ENCODE results near the gene SOCS1.
"Not testable (repeated sequence)": the region's sequence is repeated elsewhere in the genome, so short reads cannot be mapped to it uniquely, and the experiment has no call there.

SOCS1 gene

DNA sequence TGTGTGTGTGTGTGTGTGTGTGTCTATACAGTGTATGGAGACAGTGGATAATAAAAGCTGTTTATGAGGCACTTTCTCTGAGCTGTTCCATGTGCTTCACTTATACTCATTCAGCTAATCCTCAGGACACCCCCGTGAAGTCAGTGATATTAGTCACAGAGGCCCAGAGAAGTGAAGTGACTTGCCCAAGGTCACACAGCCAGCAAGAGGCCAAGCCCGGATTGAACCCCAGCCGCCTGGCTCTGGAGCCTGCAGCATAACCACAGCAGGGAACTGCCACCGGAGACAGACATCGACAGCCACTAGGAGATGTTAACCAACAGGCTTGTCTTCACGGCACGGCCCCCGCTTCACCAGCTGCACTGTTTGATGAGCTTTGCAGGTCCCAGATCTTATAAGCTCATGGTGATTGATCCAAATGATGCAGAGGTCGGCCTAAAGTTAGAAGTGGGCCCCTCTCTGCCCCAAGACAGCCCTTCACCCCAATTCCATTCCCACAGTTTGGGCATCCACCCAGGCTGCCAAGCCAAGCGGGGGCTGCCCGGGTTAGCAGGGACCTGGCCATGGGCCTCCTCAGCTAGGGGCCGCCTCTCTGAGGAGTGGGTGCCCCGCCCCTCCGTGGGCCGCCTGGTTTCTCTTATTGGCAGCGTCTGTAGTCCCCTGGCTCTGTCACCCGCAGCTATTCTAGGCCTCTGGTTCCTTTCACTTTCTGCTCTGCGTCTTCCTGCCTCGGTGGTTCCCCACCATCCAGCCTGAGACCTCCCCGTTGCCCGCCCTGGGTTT is 30.9 kb downstream of the SOCS1 start:
- DNase-seq = peak in 2 of 14 donors; percentile 5

DNA sequence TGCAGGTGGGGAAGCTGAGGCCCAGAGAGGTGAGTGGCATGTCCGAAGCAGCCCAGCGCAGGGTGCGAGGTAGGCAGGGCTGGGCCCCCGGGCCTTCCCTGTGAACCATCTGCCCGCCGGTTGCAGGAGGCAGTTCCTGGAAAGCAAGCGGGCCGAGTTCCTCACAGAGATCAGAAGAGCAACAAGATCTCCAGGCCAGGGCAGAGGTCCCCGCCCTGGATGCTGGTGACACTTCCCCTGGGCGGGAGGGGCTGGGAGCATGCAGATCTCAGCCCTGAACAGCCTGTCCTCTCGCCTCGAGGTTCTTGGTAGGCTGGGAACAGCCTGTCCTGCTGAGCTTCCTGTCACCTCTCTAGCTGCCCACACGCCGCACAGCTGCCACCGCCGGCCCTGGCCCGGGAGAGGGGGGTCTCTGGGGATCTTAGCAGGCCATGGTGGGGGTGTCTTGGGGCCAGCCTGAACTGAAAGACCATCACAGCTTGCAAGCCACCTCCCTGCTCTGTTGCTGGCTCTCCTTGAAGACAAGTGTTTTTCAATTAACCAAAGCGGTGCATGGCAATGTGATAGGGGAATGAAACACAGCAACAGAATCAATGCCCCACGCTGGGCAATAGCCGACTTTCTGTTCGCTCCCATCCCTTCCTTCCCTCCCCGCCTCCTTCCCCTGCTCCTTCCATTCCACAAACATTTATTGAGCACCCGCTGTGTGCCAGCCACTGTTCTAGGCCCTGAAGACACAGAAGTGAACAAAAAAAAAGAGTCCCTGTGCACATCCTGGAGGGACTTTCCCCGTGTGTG is 31.7 kb downstream of the SOCS1 start:
- peak in 7 of 14 donors; percentile 2 to 89 (median 32) for DNase-seq

DNA sequence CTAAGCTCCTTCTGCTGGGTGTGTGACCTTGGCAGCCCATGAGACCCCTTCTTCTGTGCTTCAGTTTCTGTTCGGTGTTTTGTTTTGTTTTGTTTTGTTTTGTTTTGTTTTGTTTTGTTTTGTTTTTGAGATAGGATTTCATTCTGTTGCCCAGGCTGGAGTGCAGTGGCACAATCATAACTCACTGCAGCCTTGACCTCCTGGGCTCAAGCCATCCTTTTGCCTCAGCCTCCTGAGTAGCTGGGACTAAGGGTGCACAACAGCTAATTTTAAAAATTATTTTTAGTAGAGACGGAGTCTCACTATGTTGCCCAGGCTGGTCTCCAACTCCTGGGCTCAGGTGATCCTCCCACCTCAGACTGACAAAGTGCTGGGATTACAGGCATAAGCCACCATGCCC is 35.5 kb downstream of the SOCS1 start:
- DNase-seq = not testable (repeated sequence)

DNA sequence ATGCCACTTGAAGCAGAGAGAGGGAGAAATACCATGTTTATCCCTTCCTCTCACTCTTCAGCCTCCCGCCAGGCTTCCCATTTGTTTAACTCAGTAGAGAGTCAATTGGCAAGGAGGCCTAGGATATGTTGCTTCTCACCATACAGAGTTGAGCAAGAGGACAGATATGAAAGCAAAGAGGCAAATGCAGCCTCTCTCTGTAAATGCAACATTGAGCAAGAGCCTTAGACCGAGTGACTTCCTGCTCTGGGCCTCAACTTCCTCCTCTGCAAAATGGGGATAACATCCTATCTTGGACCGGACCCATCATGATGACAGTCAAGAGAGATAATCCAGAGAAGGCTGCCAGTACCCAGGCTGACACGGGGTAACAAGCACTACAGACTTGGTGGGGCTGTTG is 36.8 kb downstream of the SOCS1 start:
- DNase-seq = no peak

DNA sequence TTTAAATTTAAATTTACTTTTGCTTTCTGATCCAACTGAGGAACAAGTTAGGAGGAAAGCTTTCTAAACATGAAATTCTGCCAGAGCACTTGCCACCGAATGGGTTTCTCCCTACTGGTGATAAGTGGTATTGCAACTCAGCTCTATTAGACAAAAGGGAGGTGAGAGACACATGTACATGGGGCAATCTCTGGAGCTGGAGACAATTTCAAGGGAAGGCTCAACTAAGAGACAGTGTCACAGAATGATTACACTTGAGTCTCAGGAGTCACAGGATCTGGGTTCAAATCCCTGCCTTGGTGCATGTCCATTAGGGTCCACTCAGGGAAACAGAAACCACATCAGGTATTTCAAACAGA is 37.4 kb downstream of the SOCS1 start:
- no peak for DNase-seq

DNA sequence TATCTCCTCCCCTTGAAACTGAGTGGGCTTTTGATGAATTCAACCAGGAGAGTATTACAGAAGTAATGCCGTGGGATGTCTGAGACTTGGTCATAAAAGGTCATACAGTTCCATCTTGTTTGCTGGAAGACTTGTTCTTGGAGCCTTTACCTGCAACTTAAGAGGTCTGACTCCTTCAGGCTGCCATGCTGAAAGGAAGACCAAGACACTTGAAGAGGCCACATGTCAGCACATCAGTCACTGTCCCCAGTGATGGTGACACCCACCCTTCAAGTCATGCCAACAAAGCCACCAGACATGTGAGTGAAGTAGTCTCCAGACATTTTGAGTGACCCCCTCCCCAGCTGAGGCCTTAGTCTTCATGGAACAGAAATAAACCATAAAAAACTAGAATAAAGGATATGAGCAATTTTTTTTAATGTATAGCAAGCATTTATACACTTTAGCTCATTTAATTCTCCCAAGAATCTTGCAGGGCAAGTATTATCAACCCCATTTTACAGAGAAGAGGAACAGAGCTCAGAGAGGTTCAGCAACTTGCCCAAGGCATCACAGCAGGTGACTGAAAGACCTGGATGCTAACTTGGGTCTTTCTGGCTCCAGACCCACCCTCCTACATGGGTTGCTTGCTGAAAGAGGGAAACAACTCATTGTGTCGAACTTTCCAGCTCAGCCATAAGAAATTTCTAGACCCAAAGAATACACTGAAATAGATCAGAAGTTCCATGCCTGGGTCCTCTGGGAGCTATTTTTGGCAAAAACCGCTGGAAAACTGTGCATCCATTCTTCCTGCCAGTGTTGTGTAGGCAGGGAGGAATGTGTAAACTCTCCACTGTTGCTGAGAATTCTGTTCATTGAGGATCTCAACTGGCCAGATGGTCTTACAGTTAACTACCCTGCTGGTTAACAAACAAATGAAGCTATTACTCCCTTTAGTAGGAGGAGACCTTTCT is 38.1 kb downstream of the SOCS1 start:
- DNase-seq = no peak

DNA sequence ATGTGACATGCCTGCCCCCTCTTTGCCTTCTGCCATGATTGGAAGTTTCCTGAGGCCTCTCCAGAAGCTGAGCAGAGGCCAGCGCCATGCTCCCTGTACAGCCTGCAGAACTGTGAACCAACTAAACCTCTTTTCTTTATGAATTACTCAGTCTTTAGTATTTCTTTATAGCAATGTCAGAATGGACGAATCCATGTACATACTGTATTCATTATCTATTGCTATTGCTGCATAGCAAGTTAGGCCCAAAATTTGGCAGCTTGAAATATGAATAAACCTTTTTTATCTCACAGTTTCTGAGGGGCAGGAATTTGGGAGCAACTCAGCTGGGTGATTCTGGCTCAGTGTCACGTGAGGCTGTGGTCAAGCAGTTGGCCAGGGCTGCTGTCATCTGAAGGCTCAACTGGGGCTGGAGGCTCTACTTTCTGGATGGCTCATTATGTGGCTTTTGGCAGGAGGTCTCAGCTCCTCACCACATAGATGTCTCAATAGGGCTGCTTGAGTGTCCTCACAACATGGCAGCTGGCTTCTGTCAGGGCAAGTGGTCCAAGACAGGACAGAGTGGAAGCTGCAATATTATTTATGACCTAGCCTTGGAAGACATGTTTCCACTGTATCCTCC is 40.0 kb downstream of the SOCS1 start:
- DNase-seq = no peak

DNA sequence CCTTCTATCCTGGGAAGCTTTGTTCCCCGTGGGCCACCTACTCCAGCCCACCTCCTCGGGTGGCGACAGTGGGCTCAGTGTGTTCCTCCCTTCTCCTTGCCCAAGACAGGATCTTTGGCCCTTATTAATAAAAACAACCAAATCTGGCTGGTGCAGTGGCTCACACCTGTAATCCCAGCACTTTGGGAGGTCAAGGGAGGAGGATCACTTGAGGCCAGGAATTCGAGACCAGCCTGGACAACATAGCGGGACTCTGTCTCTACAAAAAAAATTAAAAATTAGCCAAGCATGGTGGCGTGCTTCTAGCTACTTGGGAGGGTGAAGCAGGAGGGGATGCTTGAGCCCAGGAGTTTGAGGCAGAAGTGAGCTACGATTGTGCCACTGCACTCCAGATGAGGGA is 42.2 kb downstream of the SOCS1 start:
- DNase-seq = no peak

DNA sequence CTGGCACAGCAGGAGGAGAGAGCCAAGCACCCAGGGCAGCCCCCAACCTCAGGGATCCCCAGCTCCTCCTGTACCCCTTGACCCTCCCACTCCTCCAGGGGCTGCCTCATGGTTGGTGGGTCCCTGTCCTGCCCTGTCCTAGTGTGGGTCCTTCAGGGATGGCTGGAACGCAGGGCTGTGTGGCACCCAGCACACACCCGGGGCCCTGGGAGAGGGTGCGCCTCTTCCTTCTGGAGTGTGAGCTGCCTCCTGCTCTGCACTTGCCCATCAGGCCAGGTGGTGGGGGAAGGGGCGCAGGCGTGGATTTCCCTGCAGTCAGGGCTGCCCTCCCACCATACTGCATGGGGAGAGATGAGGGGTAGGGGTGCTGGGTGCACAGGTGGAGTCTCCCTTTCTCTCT is 42.6 kb downstream of the SOCS1 start:
- DNase-seq = no peak

DNA sequence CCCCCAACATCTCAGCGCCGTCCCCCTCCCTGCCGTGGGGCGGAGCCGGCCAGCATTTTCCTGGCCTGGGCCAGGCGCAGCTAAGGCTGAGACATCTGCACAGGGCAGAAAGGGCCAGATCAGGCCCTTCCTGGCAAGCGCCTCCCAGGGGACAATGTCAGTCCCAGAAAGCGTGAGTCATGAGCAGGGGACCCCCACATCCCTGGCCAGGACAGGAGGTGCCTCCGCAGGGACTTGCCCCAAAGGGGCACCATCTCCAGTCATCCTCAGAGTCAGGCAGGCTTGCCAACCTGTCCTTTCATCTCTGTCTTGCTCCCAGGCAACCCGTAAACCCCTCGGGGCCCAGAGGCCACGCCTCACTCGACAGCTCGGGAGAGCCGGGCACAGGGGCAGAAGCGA is 43.2 kb downstream of the SOCS1 start:
- DNase-seq = no peak

DNA sequence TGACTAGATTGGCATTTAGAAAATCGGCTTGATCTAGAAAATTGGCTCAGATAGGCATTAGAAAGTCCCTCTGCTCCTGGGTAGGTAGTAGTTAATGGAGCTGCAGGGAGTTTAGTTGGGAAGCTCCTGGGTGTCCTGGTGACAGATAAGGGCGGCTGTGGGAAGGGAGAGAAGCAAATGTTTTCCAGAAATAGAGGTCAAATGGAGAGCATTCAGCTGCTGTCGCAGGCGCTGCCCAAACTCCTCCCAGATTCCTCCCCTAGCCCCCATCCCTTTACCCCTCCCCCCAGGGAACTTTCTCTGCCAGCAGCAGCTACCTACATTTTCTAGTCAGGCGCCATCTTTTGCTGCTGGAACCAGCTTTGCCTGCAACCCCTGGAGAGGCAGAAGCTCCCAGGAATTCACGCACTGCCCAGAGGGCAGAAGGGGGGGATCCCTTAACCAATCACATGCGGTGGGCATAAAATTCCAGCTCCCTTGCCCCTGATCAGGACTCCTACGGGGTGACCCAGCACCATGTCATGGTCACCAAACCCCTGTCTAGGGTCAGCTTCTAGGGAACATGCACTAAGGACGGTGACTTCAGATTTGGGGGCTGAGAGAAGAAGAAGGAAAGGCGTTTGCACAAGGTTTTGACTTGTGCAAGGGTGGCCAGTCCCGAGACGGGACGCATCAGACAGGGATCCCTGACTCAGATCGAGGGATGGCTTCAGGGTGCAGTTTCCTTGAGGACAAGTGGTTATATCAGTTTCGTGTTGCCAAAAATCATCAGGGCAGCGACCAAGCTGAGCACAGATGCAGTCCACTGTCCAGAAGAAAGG is 43.8 kb downstream of the SOCS1 start:
- DNase-seq = no peak

DNA sequence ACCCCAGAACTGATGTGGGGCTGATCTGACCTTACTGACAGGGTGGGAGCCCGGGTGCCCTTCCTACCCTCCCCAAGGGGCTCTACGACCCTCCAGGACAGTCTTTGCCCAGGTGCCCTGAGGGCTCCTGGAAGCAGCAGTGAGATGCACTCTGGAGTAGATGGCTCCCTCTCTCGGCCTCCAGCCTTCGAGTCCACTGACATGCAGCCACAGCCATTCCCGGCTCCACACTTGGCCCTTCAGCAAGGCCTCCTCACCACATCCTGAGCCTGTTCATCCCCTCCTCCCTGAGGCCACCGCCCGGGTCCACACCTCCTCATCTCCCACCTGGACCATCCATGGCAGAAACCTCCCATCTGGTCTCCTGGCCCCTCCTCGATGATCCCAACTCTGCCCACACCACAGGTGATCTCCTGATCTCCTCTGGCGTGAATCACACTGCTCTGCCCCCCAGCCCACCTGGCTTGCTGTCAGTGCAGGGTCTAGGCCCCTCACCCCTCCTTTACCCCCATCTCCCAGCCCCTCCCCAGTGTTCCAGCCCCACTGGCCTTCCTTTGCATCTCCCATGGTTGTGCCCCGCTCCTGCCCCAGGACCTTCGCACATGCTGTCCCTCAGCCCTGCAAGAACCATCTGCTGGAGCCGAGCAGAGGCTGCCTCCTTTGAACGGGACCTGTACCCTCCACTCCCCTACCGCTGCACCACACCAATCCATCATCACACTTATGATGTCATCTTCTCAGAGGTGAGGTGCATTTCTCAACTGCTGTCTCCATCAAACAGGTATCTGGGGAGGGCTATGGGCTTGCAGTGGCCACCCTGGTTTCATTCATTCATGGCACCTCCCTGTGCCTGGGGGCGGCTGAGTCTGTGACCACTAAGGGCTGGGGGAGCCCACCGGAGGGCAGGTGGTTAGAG is 44.7 kb downstream of the SOCS1 start:
- DNase-seq = no peak

DNA sequence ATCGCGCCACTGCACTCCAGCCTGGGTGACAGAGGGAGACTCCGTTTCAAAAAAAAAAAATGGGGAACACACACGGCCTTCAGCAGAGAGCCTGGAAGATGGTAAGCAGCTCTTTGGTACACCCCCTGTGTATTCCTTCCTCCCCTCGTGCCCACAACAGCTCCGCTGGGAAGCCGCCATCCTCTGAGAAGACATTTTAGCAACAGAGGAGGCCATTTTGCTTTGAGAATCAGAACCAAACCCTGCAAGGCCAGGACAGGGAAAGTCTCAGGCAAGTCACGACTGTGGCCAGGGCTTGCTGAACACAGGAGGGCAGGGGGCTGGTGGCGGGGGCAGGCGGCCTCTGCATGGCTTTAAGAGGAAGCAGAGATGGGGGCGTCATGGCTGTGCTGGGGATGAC is 45.7 kb downstream of the SOCS1 start:
- no peak for DNase-seq

DNA sequence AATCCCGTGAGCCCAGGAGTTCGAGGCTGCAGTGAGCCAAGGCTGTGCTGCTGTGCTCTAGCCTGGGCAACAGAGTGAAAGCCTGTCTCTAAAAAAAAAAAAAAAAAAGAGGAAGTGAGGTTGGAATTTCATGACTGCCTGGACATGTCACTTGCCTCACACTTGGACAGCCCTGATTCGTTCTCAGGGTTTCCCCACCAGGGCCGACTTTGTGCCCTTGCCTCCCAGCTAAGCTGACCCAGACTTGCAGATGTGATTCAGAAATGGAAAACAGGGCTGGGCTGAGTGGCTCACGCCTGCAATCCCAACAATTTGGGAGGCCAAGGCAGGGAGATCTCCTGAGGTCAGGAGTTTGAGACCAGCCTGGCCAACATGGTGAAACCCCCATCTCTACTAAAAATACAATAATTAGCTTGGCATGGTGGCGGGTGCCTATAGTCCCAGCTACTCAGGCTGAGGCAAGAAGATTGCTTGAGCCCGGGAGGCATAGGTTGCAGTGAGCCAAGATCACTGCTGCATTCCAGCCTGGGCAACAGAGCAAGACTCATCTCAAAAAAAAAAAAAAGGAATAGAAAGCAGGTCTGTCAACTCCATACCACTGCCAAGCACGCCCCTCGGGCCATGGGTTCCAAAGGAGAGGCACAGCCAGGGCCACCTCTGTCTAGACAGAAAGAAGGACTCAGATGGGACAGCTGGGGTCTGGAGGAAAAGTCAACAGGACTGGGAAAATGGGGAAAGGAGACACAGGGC is 46.9 kb downstream of the SOCS1 start:
- no peak for DNase-seq

DNA sequence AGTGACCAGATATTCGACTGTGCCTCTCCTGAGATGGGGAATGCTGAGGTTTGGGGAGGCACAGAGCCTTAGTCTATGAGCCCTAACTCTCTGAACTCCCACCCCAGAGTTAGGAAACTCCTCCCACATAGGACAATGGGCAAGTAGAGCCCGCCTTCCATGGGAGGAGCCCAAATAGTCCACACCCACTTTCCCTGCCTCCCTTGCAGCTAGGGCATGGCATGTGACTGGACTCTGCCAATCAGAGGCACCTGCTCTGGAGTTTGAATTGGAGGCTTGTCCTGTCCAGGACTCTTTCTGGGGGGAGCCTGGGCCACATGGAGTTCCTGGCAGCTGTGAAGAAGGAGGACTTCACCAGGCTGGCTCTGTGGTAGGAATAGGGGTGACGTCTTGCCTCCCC is 48.4 kb downstream of the SOCS1 start:
- DNase-seq = no peak

DNA sequence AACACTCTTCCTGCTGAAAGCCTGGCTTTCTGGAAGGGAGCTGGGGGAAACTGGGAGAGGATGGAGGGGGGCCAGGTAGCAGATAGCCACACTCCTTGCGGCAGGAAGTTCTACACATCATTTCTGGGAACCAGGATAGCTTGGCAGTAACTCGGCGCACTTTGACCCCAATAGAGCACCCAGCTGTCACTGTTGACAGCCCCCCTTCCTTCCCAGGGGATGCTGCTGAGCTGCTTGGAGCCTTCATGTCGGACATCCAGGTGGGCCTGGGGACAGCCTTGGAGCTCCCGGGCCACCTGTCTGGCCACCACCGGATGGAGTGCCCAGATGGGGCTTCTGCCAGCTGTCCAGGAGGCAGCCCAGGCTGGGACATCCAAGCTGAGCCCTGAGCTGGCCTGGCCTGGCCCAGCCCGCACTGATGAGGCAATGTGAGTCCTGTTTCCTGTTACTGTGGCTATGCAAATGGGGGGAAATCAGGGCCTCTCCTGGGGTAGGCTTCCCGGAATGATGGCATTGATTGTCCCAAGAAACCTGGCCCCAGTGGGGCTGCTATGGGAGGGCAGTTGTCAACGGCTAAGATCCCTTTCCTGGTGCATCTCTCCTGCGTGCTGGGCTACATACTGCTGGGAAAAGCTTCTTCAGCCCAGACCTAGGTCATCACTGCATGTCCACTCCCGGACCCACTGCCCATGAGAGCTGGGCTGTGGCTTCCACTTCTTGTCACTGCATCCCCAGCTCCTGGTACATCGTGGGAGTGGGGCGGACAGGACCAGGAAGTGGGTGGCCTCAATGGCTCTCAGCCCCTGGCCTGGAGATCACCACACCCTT is 50.0 kb downstream of the SOCS1 start:
- DNase-seq = peak in 1 of 14 donors; percentile 15

DNA sequence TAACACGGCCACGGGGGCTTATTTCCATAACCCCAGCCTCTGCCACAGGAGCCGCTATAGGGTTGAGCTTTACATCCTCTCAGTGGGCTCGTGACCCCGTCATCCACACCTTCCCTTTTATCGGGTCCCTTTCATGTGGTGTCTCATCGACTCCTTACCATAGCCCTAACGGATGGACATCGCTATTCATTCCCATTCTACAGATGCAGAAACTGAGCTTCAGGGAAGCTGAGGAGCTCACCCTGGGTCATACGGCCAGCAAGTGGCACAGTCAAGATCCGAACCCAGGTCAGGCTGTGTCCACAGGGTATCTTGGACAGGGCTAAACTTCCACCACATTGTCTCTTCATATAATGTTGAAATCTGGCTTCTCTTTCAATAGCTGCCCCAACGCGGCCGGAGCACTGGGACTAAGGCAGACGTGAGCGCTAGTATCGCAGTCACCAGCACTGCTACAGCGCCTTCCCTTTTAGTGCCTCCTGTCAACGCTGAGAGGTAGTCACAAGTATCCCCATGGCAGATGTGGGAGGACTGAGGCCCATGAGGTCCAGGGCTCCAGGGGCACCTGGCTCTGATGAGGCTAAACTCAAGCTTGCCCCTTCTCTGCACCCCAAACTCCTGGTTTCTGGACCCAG is 50.8 kb downstream of the SOCS1 start:
- DNase-seq = no peak

DNA sequence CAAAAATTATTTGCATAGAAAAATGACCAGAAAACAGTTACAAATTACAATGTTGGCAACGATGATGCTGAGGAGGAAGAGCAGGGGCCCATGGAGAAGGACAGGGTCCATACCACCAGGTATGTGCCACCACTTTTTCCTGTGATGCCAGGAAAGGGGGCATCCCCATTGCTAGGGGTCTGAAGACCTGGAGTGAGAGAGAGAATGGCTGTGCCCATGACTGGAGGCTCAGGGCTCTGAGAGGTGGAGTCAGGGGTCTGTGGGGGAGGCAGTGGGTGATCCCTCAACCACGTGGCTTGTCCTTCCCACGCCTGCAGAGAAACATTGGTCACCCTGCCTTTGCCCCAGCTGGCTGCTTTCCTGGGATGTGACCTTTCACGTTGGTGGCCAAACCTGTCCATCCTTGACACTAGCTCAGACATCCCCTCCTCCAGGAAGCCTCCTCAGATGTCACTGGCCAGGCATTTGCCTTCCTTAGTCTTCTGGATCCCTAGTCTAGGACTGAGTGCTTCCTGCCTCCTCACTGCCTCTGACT is 51.4 kb downstream of the SOCS1 start:
- no peak for DNase-seq

Data from C1 segment of cervical spinal cord (tissue), 14 donors.